Neutrophil (primary cell): ENCODE data around the gene ZC3H12C.

Source experiments
- H3K27ac ChIP-seq: fragments of 200-600 bp; sonication (generic); 2 replicates; pipeline ENCODE4 v1.5.1; 2016; ENCODE audit warnings: mild to moderate bottlenecking, moderate library complexity
- H3K27me3 ChIP-seq: fragments of 200-600 bp; sonication (generic); 2 replicates; pipeline ENCODE4 v1.6.0; 2016; ENCODE audit warnings: mild to moderate bottlenecking
- H3K36me3 ChIP-seq: fragments of 200-600 bp; sonication (generic); 2 replicates; pipeline ENCODE4 v1.5.1; 2017
- H3K4me1 ChIP-seq, 2 experiments: fragments of 200-600 bp in 1 of 2; sonication (generic) in 1 of 2; 1 replicate in 1 of 2; 2 replicates in 1 of 2; pipeline versions ENCODE4 v1.5.1 to v1.6.1; 2013 to 2016; ENCODE audit warnings: low read depth in 1 of 2, low read length in 1 of 2, mild to moderate bottlenecking in 1 of 2, moderate library complexity in 1 of 2; ENCODE audit not compliant: control insufficient read depth in 1 of 2, insufficient read depth in 1 of 2
- H3K4me3 ChIP-seq, 2 experiments: fragments of 200-600 bp in 1 of 2; sonication (generic) in 1 of 2; 1 replicate in 1 of 2; 2 replicates in 1 of 2; pipeline ENCODE4 v1.5.1; 2013 to 2016; ENCODE audit warnings: low read depth in 1 of 2, low read length in 1 of 2, mild to moderate bottlenecking in 1 of 2, moderate library complexity in 1 of 2
- H3K9me3 ChIP-seq: fragments of 200-600 bp; sonication (generic); 2 replicates; pipeline ENCODE4 v1.5.1; 2016
- TF ChIP-seq, protein P1 (sequence below): fragments of 200-600 bp; sonication (generic); IDR thresholded peaks from 2 replicates; pipeline ENCODE4 v1.5.1; 2016; ENCODE audit warnings: antibody characterized with exemption

Gene ZC3H12C

DNA sequence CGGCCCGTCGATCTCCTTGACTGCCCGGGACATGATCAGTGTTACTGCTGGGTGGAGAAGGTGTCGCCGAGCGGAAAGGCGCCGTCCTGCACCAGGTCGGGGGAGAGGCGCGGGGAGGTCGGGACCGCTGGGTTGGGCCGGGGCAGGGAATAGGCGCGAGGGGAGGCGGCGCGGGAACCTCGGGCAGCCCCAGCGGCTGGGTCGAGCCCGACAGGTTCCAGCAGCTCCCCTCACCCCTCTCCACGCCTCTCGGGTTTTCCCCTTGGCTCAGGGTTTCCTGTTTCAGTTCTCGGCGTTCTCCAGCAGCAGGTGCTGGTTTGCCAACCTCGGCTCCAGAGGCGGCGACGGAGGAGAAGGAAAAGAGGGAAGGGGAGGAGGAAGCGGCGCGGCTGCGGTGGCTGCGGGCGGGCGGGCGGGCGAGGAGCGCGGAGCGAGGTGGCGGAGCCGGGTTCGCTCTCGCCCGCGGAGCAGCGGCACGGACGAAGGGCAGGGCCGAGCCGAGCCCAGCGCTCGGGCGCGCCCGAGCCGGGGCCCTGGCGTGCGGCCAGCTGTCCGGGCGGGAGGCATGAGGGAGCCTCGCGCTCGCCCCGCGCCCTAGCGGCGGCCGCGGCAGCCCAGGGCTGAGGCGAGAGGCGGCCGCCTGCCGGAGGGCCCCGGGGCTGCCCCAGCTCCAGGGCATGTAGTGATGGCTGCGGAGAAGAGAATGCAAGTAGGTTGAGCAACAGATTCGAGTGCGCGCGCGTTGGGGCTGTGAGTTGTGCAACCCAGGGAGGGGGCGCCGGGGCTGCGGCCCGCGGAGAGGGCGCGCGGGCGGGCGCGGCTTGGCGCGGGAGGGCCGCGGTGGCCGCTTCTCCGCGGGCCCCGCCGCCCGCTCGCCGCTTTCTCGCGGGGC lies at the start of gene ZC3H12C:
ZC3H12C (plus strand) TSS at position 878 of the 892 bp plus-strand sequence. CDS start 20 bp downstream, outside the sequence.
- TF ChIP-seq, protein P1, sequence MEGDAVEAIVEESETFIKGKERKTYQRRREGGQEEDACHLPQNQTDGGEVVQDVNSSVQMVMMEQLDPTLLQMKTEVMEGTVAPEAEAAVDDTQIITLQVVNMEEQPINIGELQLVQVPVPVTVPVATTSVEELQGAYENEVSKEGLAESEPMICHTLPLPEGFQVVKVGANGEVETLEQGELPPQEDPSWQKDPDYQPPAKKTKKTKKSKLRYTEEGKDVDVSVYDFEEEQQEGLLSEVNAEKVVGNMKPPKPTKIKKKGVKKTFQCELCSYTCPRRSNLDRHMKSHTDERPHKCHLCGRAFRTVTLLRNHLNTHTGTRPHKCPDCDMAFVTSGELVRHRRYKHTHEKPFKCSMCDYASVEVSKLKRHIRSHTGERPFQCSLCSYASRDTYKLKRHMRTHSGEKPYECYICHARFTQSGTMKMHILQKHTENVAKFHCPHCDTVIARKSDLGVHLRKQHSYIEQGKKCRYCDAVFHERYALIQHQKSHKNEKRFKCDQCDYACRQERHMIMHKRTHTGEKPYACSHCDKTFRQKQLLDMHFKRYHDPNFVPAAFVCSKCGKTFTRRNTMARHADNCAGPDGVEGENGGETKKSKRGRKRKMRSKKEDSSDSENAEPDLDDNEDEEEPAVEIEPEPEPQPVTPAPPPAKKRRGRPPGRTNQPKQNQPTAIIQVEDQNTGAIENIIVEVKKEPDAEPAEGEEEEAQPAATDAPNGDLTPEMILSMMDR, result peak; percentile 12
- Histone ChIP-seq H3K4me1 (peaks cover 8 to 15% of the 10 kb centered on the region in 2 experiments), H3K27me3 (peaks cover 24% of the 10 kb centered on the region), H3K9me3 (no peaks in the 10 kb centered on the region), H3K36me3 (no peaks in the 10 kb centered on the region), H3K4me3 (peak within 1 kb of the TSS; percentile 66 to 68), H3K27ac (peak within 1 kb of the TSS; percentile 32)

DNA sequence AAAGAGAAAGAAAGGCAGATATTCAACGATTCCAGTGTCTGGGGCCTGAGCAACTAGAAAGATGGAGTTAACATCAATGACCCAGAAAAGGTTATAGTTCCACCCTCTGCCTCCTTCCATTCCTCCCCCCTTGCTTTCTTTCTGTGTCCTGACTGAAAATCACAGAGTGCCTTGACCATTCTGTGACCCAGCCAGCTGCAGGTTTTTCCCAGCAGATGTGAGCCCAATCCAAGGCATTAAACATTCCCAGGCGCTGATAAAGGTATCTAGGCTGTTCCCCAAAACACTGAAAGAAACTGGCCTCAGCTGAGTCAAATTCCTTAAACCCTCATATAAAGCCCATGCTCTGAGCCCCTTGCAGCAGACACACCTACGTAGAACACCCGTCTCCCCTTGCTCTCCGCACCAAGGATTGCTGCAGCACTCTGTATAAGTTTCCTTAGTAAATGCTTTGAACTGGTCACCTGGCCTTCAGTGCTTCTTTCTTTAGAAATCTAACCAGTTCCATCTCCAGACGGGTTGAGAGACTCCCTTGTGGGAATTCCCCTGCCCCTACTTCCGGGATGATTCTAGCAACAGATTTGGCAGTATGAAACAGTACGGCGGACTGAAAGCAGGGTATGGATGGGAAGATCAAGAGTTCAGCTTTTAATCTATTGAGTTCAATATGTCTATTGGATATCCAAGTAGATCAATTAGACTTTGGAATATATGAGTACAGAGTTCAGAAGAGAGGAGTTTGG lies 48.8 kb upstream of the ZC3H12C start:
- Histone ChIP-seq H3K9me3 (no peaks in the 10 kb centered on the region), H3K36me3 (no peaks in the 10 kb centered on the region), H3K27me3 (no peaks in the 10 kb centered on the region), H3K4me1 (no peaks in the 10 kb centered on the region), H3K4me3 (no peak overlapping the region), H3K27ac (no peak overlapping the region)
- TF ChIP-seq, protein P1, result no peak

DNA sequence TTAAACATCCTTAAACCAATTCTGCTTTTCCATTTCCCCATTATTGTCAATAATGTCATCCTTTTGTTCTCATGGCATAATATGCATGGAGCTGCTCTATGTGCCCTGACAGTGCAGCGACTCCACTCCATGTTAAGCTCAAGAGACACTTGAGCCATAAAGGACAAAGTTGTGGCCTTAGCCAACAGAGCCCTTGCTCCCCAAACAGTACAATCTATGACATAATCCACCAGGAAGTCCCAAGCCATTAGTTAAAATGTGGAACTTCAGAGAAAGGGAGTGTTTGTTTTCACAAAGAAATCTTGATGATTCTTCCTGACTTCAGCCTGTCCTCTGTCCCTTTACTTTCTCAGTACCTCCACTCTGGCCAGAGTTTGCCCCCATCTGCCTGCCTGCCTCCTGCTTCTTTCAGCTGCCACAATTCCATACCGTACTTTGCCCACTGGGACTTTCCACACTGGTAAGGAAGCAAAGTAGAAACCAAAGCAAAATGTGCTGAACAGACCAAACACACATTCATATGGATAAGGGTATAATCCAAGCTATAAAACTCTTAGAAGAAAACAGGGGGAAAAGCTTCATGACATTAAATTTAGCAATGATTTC lies 46.3 kb upstream of the ZC3H12C start:
- H3K27ac ChIP-seq, result no peak overlapping the region
- TF ChIP-seq, protein P1, result no peak
- H3K4me3 ChIP-seq, result no peak overlapping the region
- H3K36me3 ChIP-seq, result no peaks in the 10 kb centered on the region
- no peaks in the 10 kb centered on the region for H3K4me1 ChIP-seq
- H3K9me3 ChIP-seq, result no peaks in the 10 kb centered on the region
- H3K27me3 ChIP-seq, result no peaks in the 10 kb centered on the region

DNA sequence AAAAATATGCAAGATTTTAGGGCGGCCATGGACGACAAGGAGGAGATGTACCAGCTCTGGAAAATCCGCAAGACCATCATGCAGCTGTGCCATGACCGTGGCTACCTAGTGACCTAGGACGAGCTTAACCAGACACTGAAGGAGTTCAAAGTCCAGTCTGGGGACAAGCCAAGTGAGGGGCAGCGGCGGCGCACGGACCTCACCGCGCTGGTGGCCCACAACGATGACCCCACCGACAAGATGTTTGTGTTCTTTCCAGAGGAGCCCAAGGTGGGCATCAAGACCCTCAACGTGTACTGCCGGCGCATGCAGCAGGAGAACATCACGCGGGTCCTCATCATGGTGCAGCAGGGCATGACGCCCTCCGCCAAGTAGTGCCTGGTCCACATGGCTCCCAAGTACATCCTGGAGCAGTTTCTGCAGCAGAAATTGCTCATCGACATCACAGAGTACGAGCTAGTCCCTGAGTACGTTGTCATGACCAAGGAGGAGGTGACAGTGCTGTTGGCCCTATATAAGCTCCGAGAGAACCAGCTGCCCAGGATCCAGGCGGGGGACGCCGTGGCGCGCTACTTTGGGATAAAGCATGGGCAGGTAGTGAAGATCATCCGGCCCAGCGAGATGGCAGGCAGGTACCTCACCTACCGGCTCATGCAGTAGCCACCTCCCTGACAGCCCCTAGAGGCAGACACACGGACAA lies 43.5 kb upstream of the ZC3H12C start:
- Histone ChIP-seq H3K36me3 (no peaks in the 10 kb centered on the region), H3K27me3 (no peaks in the 10 kb centered on the region), H3K9me3 (peaks cover 18% of the 10 kb centered on the region), H3K27ac (no peak overlapping the region), H3K4me3 (no peak overlapping the region), H3K4me1 (no peaks in the 10 kb centered on the region)
- TF ChIP-seq, protein P1, result no peak

DNA sequence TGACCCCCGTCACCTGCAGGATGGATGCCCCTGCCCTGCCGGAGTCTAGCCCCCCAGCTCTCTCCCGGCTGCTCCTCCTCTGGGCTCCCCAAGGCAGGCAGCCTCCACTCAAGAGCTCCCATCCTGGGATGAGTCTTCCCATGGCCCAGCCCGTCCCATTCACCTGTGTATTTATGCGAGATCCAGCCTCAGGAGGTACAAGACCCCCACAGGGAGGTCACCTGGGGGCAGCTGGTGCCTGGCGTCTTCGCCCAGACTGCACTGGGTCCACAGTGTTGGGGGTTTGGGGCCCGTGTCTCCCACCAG lies 43.0 kb upstream of the ZC3H12C start:
- Histone ChIP-seq H3K4me1 (no peaks in the 10 kb centered on the region), H3K4me3 (no peak overlapping the region), H3K27me3 (no peaks in the 10 kb centered on the region), H3K36me3 (no peaks in the 10 kb centered on the region), H3K27ac (no peak overlapping the region), H3K9me3 (peaks cover 18% of the 10 kb centered on the region)
- TF ChIP-seq, protein P1, result no peak
